ENCODE data around the gene IGFBP2. TPM values are rescaled to one million over a fixed set of nuclear protein-coding genes. Genes with fewer than 3 reads are reported as not detected.

IGFBP2 gene
- total RNA-seq, 1 experiment from 2014 or later, result 54.8 TPM

DNA sequence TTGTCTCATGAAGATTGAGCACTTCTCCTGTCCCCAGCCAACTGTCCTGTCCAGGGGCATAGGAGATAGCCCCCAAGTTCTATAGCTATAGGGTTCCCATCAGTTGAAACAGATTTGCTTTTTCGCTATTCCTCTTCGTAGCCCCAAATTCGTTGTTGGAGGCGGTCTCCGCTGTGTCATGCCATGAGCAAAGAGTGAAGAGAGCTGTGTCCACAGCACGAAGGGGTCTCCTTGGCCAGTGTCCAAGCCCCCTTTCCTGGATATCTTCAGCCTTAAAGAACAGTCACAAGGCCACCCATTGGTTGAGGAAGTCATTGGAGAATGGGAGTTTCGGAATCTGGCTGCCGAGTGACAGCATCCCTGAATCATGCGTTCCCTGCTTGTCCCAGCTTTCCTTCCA lies 41.2 kb downstream of the IGFBP2 start:
- H3K27ac ChIP-seq (ENCODE audit: low read length), result no peak overlapping the region
- POLR2A ChIA-PET, result no interaction called here
- CTCF ChIA-PET, result no interaction called here
- intact Hi-C loops (cut with micrococcal nuclease; ENCODE audit: unreplicated experiment), result no loop called here
- no peaks in the 10 kb centered on the region for H3K4me1 ChIP-seq (ENCODE audit: control insufficient read depth, insufficient read depth, low read length)
- no peaks in the 10 kb centered on the region for H3K36me3 ChIP-seq (ENCODE audit: control insufficient read depth, insufficient read depth, low read length)
- H3K27me3 ChIP-seq (ENCODE audit: control insufficient read depth, insufficient read depth, low read length), result peaks cover 3% of the 10 kb centered on the region; the same call in 1 of the 2 replicates
- BruUV-seq (replicated peaks), result no TSS peak
- TF ChIP-seq, protein P1, sequence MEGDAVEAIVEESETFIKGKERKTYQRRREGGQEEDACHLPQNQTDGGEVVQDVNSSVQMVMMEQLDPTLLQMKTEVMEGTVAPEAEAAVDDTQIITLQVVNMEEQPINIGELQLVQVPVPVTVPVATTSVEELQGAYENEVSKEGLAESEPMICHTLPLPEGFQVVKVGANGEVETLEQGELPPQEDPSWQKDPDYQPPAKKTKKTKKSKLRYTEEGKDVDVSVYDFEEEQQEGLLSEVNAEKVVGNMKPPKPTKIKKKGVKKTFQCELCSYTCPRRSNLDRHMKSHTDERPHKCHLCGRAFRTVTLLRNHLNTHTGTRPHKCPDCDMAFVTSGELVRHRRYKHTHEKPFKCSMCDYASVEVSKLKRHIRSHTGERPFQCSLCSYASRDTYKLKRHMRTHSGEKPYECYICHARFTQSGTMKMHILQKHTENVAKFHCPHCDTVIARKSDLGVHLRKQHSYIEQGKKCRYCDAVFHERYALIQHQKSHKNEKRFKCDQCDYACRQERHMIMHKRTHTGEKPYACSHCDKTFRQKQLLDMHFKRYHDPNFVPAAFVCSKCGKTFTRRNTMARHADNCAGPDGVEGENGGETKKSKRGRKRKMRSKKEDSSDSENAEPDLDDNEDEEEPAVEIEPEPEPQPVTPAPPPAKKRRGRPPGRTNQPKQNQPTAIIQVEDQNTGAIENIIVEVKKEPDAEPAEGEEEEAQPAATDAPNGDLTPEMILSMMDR (IDR thresholded peaks at IDR 0.05), result no peak
- TF ChIP-seq, protein P2, sequence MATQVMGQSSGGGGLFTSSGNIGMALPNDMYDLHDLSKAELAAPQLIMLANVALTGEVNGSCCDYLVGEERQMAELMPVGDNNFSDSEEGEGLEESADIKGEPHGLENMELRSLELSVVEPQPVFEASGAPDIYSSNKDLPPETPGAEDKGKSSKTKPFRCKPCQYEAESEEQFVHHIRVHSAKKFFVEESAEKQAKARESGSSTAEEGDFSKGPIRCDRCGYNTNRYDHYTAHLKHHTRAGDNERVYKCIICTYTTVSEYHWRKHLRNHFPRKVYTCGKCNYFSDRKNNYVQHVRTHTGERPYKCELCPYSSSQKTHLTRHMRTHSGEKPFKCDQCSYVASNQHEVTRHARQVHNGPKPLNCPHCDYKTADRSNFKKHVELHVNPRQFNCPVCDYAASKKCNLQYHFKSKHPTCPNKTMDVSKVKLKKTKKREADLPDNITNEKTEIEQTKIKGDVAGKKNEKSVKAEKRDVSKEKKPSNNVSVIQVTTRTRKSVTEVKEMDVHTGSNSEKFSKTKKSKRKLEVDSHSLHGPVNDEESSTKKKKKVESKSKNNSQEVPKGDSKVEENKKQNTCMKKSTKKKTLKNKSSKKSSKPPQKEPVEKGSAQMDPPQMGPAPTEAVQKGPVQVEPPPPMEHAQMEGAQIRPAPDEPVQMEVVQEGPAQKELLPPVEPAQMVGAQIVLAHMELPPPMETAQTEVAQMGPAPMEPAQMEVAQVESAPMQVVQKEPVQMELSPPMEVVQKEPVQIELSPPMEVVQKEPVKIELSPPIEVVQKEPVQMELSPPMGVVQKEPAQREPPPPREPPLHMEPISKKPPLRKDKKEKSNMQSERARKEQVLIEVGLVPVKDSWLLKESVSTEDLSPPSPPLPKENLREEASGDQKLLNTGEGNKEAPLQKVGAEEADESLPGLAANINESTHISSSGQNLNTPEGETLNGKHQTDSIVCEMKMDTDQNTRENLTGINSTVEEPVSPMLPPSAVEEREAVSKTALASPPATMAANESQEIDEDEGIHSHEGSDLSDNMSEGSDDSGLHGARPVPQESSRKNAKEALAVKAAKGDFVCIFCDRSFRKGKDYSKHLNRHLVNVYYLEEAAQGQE (IDR thresholded peaks at IDR 0.05; ENCODE audit: insufficient read depth in 1 of 2, low read depth in 2 of 2, low read length in 1 of 2), result no peak
- no peak for TF ChIP-seq POLR2AphosphoS5 (IDR thresholded peaks at IDR 0.05; ENCODE audit: low read depth, low read length)
- TF ChIP-seq TCF7L2 (IDR thresholded peaks at IDR 0.05; ENCODE audit: low read depth, low read length), result no peak
- no peak for TF ChIP-seq SIN3A (IDR thresholded peaks at IDR 0.05; ENCODE audit: borderline replicate concordance, insufficient read depth, low read depth, low read length)
- ATAC-seq (no peak), DNase-seq (ENCODE audit: low read depth, low spot score) (no peak)
- no peaks in the 10 kb centered on the region for H3K9me3 ChIP-seq (ENCODE audit: control insufficient read depth, insufficient read depth, low read depth, low read length)
- in situ Hi-C loops (cut with HindIII; ENCODE audit: low pct_unique_long_range_greater_than_20kb, low sequenced_read_pairs), result no loop called here
- no peak overlapping the region for H3K4me3 ChIP-seq (ENCODE audit: low read depth in 2 of 2, low read length in 2 of 2)

DNA sequence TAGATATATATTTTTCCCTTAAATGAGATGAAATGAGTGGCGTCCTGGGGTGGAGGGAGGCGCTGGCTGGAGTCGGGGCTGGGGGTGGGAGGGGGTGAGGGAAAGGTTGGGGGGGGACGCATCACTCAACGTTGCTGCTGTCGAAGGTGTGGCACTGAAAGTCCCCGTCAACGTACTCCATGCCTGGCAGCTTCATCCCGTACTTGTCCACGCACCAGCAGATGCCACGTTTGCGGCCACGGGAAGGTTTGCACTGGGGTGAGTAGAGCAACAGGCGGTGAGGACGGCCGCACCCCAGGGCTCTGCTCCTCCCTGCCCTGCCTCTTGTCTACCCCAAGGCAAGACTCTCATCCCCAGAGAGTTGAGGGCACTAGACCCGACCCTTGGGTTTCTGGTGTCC lies 43.4 kb downstream of the IGFBP2 start:
- in situ Hi-C loops (cut with HindIII; ENCODE audit: low pct_unique_long_range_greater_than_20kb, low sequenced_read_pairs) (no loop called here), intact Hi-C loops (cut with micrococcal nuclease; ENCODE audit: unreplicated experiment) (no loop called here)
- no peak for ATAC-seq
- H3K27ac ChIP-seq (ENCODE audit: low read length), result no peak overlapping the region
- H3K4me1 ChIP-seq (ENCODE audit: control insufficient read depth, insufficient read depth, low read length), result no peaks in the 10 kb centered on the region
- ChIA-PET POLR2A (no interaction called here), CTCF (no interaction called here)
- no TSS peak for BruUV-seq (replicated peaks)
- H3K4me3 ChIP-seq (ENCODE audit: low read depth in 2 of 2, low read length in 2 of 2), result no peak overlapping the region
- H3K9me3 ChIP-seq (ENCODE audit: control insufficient read depth, insufficient read depth, low read depth, low read length), result no peaks in the 10 kb centered on the region
- TF ChIP-seq, protein P1 (IDR thresholded peaks at IDR 0.05), result no peak
- TF ChIP-seq TCF7L2 (IDR thresholded peaks at IDR 0.05; ENCODE audit: low read depth, low read length), result no peak
- no peak for TF ChIP-seq SIN3A (IDR thresholded peaks at IDR 0.05; ENCODE audit: borderline replicate concordance, insufficient read depth, low read depth, low read length)
- no peak for TF ChIP-seq POLR2AphosphoS5 (IDR thresholded peaks at IDR 0.05; ENCODE audit: low read depth, low read length)
- TF ChIP-seq, protein P2 (IDR thresholded peaks at IDR 0.05; ENCODE audit: insufficient read depth in 1 of 2, low read depth in 2 of 2, low read length in 1 of 2), result no peak
- H3K27me3 ChIP-seq (ENCODE audit: control insufficient read depth, insufficient read depth, low read length), result peaks cover 3% of the 10 kb centered on the region; the same call in 1 of the 2 replicates
- H3K36me3 ChIP-seq (ENCODE audit: control insufficient read depth, insufficient read depth, low read length), result no peaks in the 10 kb centered on the region
- no peak for DNase-seq (ENCODE audit: low read depth, low spot score)
